ENCODE measurements around the gene POLN.

POLN gene

GRCh38 chr4:2241410-2242353 is at the start of gene POLN, which contains the start of gene HAUS3:
Gene POLN (minus strand): TSS chr4:2242121. CDS start chr4:2229231, 12,890 bp downstream.
Gene HAUS3 (minus strand): TSS chr4:2242121. CDS start chr4:2240946, 1,175 bp downstream.
- FAIRE-seq = no peak

GRCh38 chr4:2290974-2291704 is 49.2 kb upstream of the POLN start:
- no peak for FAIRE-seq

GRCh38 chr4:2290488-2290887 is 48.6 kb upstream of the POLN start:
- no peak for FAIRE-seq

GRCh38 chr4:2289955-2290333 is 48.0 kb upstream of the POLN start:
- no peak for FAIRE-seq

- FAIRE-seq = no peak
Measured at GRCh38 chr4:2289311-2289954, 47.5 kb upstream of the POLN start.

- FAIRE-seq = no peak
Measured at GRCh38 chr4:2288051-2288541, 46.2 kb upstream of the POLN start.

GRCh38 chr4:2287594-2287915 is 45.6 kb upstream of the POLN start:
- FAIRE-seq = no peak

- FAIRE-seq = no peak
Measured at GRCh38 chr4:2286904-2287593, 45.1 kb upstream of the POLN start.

GRCh38 chr4:2285613-2286381 is 43.9 kb upstream of the POLN start:
- FAIRE-seq = no peak

- FAIRE-seq = no peak
Measured at GRCh38 chr4:2284934-2285612, 43.2 kb upstream of the POLN start.

GRCh38 chr4:2284161-2284933 is 42.4 kb upstream of the POLN start:
- FAIRE-seq = no peak

GRCh38 chr4:2283199-2283711 is 41.3 kb upstream of the POLN start:
- no peak for FAIRE-seq

GRCh38 chr4:2281575-2282343 is 39.8 kb upstream of the POLN start:
- FAIRE-seq = no peak

GRCh38 chr4:2280531-2281300 is 38.8 kb upstream of the POLN start:
- no peak for FAIRE-seq

GRCh38 chr4:2277956-2278355 is 36.0 kb upstream of the POLN start:
- no peak for FAIRE-seq

GRCh38 chr4:2276581-2277325 is 34.8 kb upstream of the POLN start:
- FAIRE-seq = no peak

GRCh38 chr4:2275546-2276251 is 33.8 kb upstream of the POLN start:
- no peak for FAIRE-seq

Data from endometrium (tissue), 2 donors.